DOHH2 (cell line): ENCODE data around the gene COX6A2.
A peak's percentile ranks its signal among the peaks of the same experiment; 100 is the strongest.

Source experiments
- H3F3A ChIP-seq: fragments of 200-600 bp; sonication (generic), shearing (Covaris generic); 2 replicates; pipeline ENCODE4 v1.6.0; 2016; ENCODE audit warnings: antibody characterized with exemption, mild to moderate bottlenecking; ENCODE audit not compliant: control insufficient read depth, insufficient read depth
- H3K27ac ChIP-seq: fragments of 200-600 bp; sonication (generic); 2 replicates; pipeline ENCODE4 v1.5.1; 2014; ENCODE audit warnings: low read depth, mild to moderate bottlenecking, low read length, moderate library complexity
- H3K27me3 ChIP-seq: fragments of 200-600 bp; sonication (generic); 2 replicates; pipeline ENCODE4 v1.6.1; 2014; ENCODE audit warnings: mild to moderate bottlenecking, low read length, mixed read lengths; ENCODE audit not compliant: control insufficient read depth
- H3K36me3 ChIP-seq: fragments of 200-600 bp; sonication (generic); 2 replicates; pipeline ENCODE4 v1.6.1; 2014; ENCODE audit warnings: mild to moderate bottlenecking, low read length, moderate library complexity, mixed read lengths; ENCODE audit not compliant: control insufficient read depth
- H3K4me1 ChIP-seq: fragments of 200-600 bp; sonication (generic); 2 replicates; pipeline ENCODE4 v1.6.1; 2014; ENCODE audit warnings: mild to moderate bottlenecking, low read length, mixed read lengths; ENCODE audit not compliant: control insufficient read depth
- H3K4me2 ChIP-seq: fragments of 200-600 bp; sonication (generic); 2 replicates; pipeline ENCODE4 v1.6.0; 2014; ENCODE audit warnings: mild to moderate bottlenecking, low read length, moderate library complexity
- H3K4me3 ChIP-seq: fragments of 200-600 bp; sonication (generic); 2 replicates; pipeline ENCODE4 v1.5.1; 2014; ENCODE audit warnings: mild to moderate bottlenecking, low read length, mixed read lengths
- H3K79me2 ChIP-seq: fragments of 200-600 bp; sonication (generic); 2 replicates; pipeline ENCODE4 v1.6.1; 2014; ENCODE audit warnings: mild to moderate bottlenecking, low read length, mixed read lengths; ENCODE audit not compliant: control insufficient read depth
- H3K9me2 ChIP-seq: fragments of 200-600 bp; sonication (generic); replicated peaks from 2 replicates; pipeline ENCODE4 v1.6.1; 2014; ENCODE audit warnings: mild to moderate bottlenecking, low read length, mixed read lengths; ENCODE audit not compliant: control insufficient read depth
- H3K9me3 ChIP-seq: fragments of 200-600 bp; sonication (generic); 2 replicates; pipeline ENCODE4 v1.6.1; 2014; ENCODE audit warnings: antibody characterized with exemption, low read length, mixed read lengths; ENCODE audit not compliant: control insufficient read depth, insufficient read depth
- H4K20me1 ChIP-seq: fragments of 200-600 bp; sonication (generic); 2 replicates; pipeline ENCODE4 v1.6.0; 2014; ENCODE audit warnings: low read depth, mild to moderate bottlenecking, antibody characterized with exemption, low read length, moderate library complexity; ENCODE audit not compliant: control insufficient read depth, insufficient read depth
- CTCF ChIP-seq: fragments of 200-600 bp; sonication (generic); IDR thresholded peaks from one replicate; pipeline ENCODE4 v1.5.1; 2014; ENCODE audit warnings: antibody characterized with exemption, mild to moderate bottlenecking, low read depth, low read length; ENCODE audit not compliant: poor library complexity, severe bottlenecking
- EZH2phosphoT487 ChIP-seq: fragments of 200-600 bp; sonication (generic); IDR thresholded peaks from 2 replicates; pipeline ENCODE4 v1.6.1; 2017; ENCODE audit warnings: borderline replicate concordance, mild to moderate bottlenecking, antibody characterized with exemption, low read length, moderate library complexity, mixed read lengths

COX6A2 gene

GRCh38 chr16:31428279-31428597 is at the start of gene COX6A2:
Gene COX6A2 (minus strand): TSS chr16:31428360. CDS start chr16:31428325, 35 bp downstream.
- H3K4me2 ChIP-seq: no peak within 1 kb of the TSS
- no peaks in the 10 kb centered on the region for H3K4me1 ChIP-seq
- H3K9me3 ChIP-seq: no peaks in the 10 kb centered on the region
- no peaks in the 10 kb centered on the region for H3K27me3 ChIP-seq
- no peaks in the 10 kb centered on the region for H3K79me2 ChIP-seq
- no peak within 1 kb of the TSS for H3K4me3 ChIP-seq
- no peaks in the 10 kb centered on the region for H3K9me2 ChIP-seq
- H3K36me3 ChIP-seq: no peaks in the 10 kb centered on the region
- H4K20me1 ChIP-seq: no peaks in the 10 kb centered on the region
- H3K27ac ChIP-seq: no peak within 1 kb of the TSS
- TF ChIP-seq CTCF (no peak), EZH2phosphoT487 (no peak)
- no peaks in the 10 kb centered on the region for H3F3A ChIP-seq

- no peaks in the 10 kb centered on the region for H3K9me2 ChIP-seq
- H3K27ac ChIP-seq: no peak overlapping the region
- peaks cover 12% of the 10 kb centered on the region for H3K4me1 ChIP-seq
- no peaks in the 10 kb centered on the region for H3K9me3 ChIP-seq
- no peaks in the 10 kb centered on the region for H3K79me2 ChIP-seq
- peak overlapping the region; percentile 80 for H3K4me3 ChIP-seq
- peaks cover 26% of the 10 kb centered on the region for H3K27me3 ChIP-seq
- H4K20me1 ChIP-seq: no peaks in the 10 kb centered on the region
- H3K4me2 ChIP-seq: peak overlapping the region; percentile 97
- TF ChIP-seq EZH2phosphoT487 (no peak), CTCF (no peak)
- H3F3A ChIP-seq: no peaks in the 10 kb centered on the region
- no peaks in the 10 kb centered on the region for H3K36me3 ChIP-seq
Measured at GRCh38 chr16:31477220-31478216, 49.4 kb upstream of the COX6A2 start.

GRCh38 chr16:31476303-31477219 is 48.4 kb upstream of the COX6A2 start:
- Histone ChIP-seq H3K4me1 (peaks cover 12% of the 10 kb centered on the region), H3K27ac (no peak overlapping the region)

More at GRCh38 chr16:31476303-31477219, 48.4 kb upstream of the COX6A2 start:
- H3K27me3 ChIP-seq: peaks cover 23% of the 10 kb centered on the region
- no peaks in the 10 kb centered on the region for H3K9me3 ChIP-seq
- peak overlapping the region; percentile 80 for H3K4me3 ChIP-seq
- H3F3A ChIP-seq: no peaks in the 10 kb centered on the region
- no peaks in the 10 kb centered on the region for H3K79me2 ChIP-seq
- TF ChIP-seq EZH2phosphoT487 (no peak), CTCF (no peak)
- no peaks in the 10 kb centered on the region for H4K20me1 ChIP-seq
- no peaks in the 10 kb centered on the region for H3K36me3 ChIP-seq
- H3K9me2 ChIP-seq: no peaks in the 10 kb centered on the region
- peak overlapping the region; percentile 97 for H3K4me2 ChIP-seq
